Panc1 (cell line): ENCODE results near the gene PDCD1.

ENCODE experiments used
- POLR2AphosphoS5 ChIP-seq: IDR thresholded peaks from 2 replicates; pipeline ENCODE4 v1.6.1; 2012; ENCODE audit warnings: mild to moderate bottlenecking, low read depth, low read length, moderate library complexity
- REST ChIP-seq, 2 experiments: IDR thresholded peaks; 2 replicates each; pipeline ENCODE4 v1.6.1; 2011 to 2012; ENCODE audit warnings: low read depth in 2 of 2, control low read depth in 1 of 2, low read length in 1 of 2, mild to moderate bottlenecking in 1 of 2, moderate library complexity in 1 of 2; ENCODE audit not compliant: insufficient read depth in 1 of 2
- SIN3A ChIP-seq: IDR thresholded peaks from 2 replicates; pipeline ENCODE4 v1.6.1; 2012; ENCODE audit warnings: low read depth, mild to moderate bottlenecking, low read length, moderate library complexity, borderline replicate concordance; ENCODE audit not compliant: insufficient read depth
- TF ChIP-seq, protein P1 (sequence below): fragments of 450-650 bp; IDR thresholded peaks from 2 replicates; pipeline ENCODE4 v1.5.1; 2017; ENCODE audit warnings: mild to moderate bottlenecking

GRCh38 chr2:241857041-241857541 lies 1.6 kb downstream of the PDCD1 start:
- TF ChIP-seq, protein P1, sequence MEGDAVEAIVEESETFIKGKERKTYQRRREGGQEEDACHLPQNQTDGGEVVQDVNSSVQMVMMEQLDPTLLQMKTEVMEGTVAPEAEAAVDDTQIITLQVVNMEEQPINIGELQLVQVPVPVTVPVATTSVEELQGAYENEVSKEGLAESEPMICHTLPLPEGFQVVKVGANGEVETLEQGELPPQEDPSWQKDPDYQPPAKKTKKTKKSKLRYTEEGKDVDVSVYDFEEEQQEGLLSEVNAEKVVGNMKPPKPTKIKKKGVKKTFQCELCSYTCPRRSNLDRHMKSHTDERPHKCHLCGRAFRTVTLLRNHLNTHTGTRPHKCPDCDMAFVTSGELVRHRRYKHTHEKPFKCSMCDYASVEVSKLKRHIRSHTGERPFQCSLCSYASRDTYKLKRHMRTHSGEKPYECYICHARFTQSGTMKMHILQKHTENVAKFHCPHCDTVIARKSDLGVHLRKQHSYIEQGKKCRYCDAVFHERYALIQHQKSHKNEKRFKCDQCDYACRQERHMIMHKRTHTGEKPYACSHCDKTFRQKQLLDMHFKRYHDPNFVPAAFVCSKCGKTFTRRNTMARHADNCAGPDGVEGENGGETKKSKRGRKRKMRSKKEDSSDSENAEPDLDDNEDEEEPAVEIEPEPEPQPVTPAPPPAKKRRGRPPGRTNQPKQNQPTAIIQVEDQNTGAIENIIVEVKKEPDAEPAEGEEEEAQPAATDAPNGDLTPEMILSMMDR: no peak
- no peak for TF ChIP-seq POLR2AphosphoS5
- TF ChIP-seq REST (IDR thresholded peaks at IDR 0.05; ENCODE audit: insufficient read depth in 1 of 2, low read depth in 2 of 2, low read length in 1 of 2): no peak
- no peak for TF ChIP-seq SIN3A
